K562 (cell line): Measurements from ENCODE around the gene POU2AF1. TPM values are rescaled to one million over a fixed set of nuclear protein-coding genes. Genes with fewer than 3 reads are reported as not detected.

ENCODE experiments used
- BDP1 ChIP-seq: IDR thresholded peaks from 3 replicates; pipeline ENCODE4 v1.6.1; 2011; ENCODE audit not compliant: insufficient read length, insufficient read depth
- GATA2 ChIP-seq: sonication (generic); formaldehyde crosslinking; IDR thresholded peaks from 2 replicates; pipeline ENCODE4 v1.4.0; 2020; ENCODE audit warnings: mild to moderate bottlenecking, missing genetic modification reagents
- L3MBTL2 ChIP-seq: fragments of 450-650 bp; IDR thresholded peaks from 2 replicates; pipeline ENCODE4 v1.6.1; 2016; ENCODE audit warnings: mild to moderate bottlenecking, moderate library complexity
- MBD2 ChIP-seq: sonication (generic); IDR thresholded peaks from 2 replicates; pipeline ENCODE4 v1.6.1; 2016; ENCODE audit warnings: low read depth, borderline replicate concordance
- SIX5 ChIP-seq, 2 experiments: IDR thresholded peaks; 2 replicates each; pipeline ENCODE4 v1.6.1; 2011; ENCODE audit warnings: low read length in 2 of 2, borderline replicate concordance in 1 of 2, low read depth in 1 of 2, mild to moderate bottlenecking in 1 of 2, moderate library complexity in 1 of 2; ENCODE audit not compliant: insufficient read depth in 1 of 2
- SMARCB1 ChIP-seq: IDR thresholded peaks from 2 replicates; pipeline ENCODE4 v1.6.1; 2011; ENCODE audit warnings: improper control_type of control experiment, low read depth; ENCODE audit not compliant: insufficient read length
- ZNF780A ChIP-seq: fragments of 250-450 bp; sonication (Bioruptor Pico); IDR thresholded peaks from 2 replicates; pipeline ENCODE4 v1.5.0; 2021; ENCODE audit warnings: mild to moderate bottlenecking
- polyA plus RNA-seq, 8 experiments: library from polyadenylated mRNA; depleted of rRNA in 4 of 8; stranded (reverse) in 5 of 8; unstranded in 3 of 8; fragments of >200 nt; fragmentation: Nextera tagmentation in 2 of 8; fragmentation: Illumina TruSeq in 1 of 8; extraction: Ambion mirVana in 2 of 8; extraction: Trizol in 1 of 8; gene quantifications; 2 replicates each; pipeline versions ENCODE4 v1.2.1 to v1.2.3, GENCODE V29; 2011 to 2014; ENCODE audit warnings: inconsistent platforms in 1 of 8, missing spikeins in 1 of 8
- total RNA-seq, 7 experiments: library from RNA; depleted of rRNA in 6 of 7; stranded (reverse); fragments of >200 nt in 6 of 7; fragmentation: Illumina TruSeq in 2 of 7; extraction: Trizol in 2 of 7; gene quantifications; 2 replicates each; pipeline versions ENCODE4 v1.2.1 to v1.2.3, GENCODE V29; 2011 to 2021; ENCODE audit warnings: low replicate concordance in 1 of 7
- TF ChIP-seq, protein P1 (sequence below): fragments of 250-450 bp; sonication (Bioruptor Pico); IDR thresholded peaks from 2 replicates; pipeline ENCODE4 v1.9.0; 2021; ENCODE audit warnings: mild to moderate bottlenecking, inconsistent platforms
- TF ChIP-seq, protein P2 (sequence below): fragments of 150-350 bp; IDR thresholded peaks from 2 replicates; pipeline ENCODE4 v1.6.1; 2014; ENCODE audit warnings: low read depth, mild to moderate bottlenecking, low read length, borderline replicate concordance
- TF ChIP-seq, protein P3 (sequence below): fragments of 450-650 bp; formaldehyde crosslinking; IDR thresholded peaks from 2 replicates; pipeline ENCODE4 v1.4.0; 2020; ENCODE audit warnings: mild to moderate bottlenecking

The POU2AF1 gene
- total and polyA plus RNA-seq, 9 of the 15 experiments (the other 6 are each of a cell fraction or from before 2014, with no cell fraction given) = 0.09 TPM; not detected in 8

DNA sequence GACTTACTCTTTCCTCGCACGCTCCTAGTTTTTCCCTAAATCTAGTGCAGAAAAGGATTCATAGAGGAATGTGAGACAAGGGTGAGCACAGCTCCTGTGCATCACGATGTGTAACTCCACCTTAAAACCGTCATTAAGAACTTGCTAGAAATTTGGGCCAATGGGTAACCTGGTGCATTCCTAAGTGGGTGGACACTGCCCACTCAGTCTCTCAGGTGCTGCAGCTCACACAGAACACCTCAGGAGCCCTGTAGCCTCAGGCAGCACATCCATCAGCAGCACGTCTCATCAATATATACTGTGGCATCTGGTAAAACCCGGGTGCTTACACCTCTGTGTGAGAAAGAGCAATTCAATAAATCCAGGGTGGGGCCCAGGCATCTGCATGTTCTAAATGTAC lies 68.4 kb downstream of the POU2AF1 start (continued):
- TF ChIP-seq, protein P1, sequence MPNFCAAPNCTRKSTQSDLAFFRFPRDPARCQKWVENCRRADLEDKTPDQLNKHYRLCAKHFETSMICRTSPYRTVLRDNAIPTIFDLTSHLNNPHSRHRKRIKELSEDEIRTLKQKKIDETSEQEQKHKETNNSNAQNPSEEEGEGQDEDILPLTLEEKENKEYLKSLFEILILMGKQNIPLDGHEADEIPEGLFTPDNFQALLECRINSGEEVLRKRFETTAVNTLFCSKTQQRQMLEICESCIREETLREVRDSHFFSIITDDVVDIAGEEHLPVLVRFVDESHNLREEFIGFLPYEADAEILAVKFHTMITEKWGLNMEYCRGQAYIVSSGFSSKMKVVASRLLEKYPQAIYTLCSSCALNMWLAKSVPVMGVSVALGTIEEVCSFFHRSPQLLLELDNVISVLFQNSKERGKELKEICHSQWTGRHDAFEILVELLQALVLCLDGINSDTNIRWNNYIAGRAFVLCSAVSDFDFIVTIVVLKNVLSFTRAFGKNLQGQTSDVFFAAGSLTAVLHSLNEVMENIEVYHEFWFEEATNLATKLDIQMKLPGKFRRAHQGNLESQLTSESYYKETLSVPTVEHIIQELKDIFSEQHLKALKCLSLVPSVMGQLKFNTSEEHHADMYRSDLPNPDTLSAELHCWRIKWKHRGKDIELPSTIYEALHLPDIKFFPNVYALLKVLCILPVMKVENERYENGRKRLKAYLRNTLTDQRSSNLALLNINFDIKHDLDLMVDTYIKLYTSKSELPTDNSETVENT = no peak
- TF ChIP-seq GATA2 (no peak), ZNF780A (no peak), SMARCB1 (no peak), MBD2 (no peak), L3MBTL2 (no peak), SIX5 (IDR thresholded peaks at IDR 0.05; ENCODE audit: borderline replicate concordance in 1 of 2, insufficient read depth in 1 of 2, low read depth in 1 of 2, low read length in 2 of 2) (no peak), BDP1 (no peak)
- TF ChIP-seq, protein P2, sequence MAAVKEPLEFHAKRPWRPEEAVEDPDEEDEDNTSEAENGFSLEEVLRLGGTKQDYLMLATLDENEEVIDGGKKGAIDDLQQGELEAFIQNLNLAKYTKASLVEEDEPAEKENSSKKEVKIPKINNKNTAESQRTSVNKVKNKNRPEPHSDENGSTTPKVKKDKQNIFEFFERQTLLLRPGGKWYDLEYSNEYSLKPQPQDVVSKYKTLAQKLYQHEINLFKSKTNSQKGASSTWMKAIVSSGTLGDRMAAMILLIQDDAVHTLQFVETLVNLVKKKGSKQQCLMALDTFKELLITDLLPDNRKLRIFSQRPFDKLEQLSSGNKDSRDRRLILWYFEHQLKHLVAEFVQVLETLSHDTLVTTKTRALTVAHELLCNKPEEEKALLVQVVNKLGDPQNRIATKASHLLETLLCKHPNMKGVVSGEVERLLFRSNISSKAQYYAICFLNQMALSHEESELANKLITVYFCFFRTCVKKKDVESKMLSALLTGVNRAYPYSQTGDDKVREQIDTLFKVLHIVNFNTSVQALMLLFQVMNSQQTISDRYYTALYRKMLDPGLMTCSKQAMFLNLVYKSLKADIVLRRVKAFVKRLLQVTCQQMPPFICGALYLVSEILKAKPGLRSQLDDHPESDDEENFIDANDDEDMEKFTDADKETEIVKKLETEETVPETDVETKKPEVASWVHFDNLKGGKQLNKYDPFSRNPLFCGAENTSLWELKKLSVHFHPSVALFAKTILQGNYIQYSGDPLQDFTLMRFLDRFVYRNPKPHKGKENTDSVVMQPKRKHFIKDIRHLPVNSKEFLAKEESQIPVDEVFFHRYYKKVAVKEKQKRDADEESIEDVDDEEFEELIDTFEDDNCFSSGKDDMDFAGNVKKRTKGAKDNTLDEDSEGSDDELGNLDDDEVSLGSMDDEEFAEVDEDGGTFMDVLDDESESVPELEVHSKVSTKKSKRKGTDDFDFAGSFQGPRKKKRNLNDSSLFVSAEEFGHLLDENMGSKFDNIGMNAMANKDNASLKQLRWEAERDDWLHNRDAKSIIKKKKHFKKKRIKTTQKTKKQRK = no peak
- TF ChIP-seq, protein P3, sequence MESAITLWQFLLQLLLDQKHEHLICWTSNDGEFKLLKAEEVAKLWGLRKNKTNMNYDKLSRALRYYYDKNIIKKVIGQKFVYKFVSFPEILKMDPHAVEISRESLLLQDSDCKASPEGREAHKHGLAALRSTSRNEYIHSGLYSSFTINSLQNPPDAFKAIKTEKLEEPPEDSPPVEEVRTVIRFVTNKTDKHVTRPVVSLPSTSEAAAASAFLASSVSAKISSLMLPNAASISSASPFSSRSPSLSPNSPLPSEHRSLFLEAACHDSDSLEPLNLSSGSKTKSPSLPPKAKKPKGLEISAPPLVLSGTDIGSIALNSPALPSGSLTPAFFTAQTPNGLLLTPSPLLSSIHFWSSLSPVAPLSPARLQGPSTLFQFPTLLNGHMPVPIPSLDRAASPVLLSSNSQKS (CRISPR knock-in tag) = no peak
